ENCODE measurements around the gene RNH1. TPM values are rescaled to one million over a fixed set of nuclear protein-coding genes. Genes with fewer than 3 reads are reported as not detected.

The RNH1 gene
- 271 and 316 TPM in 2 replicates for total RNA-seq (2014; rRNA removed; shearing (Covaris generic); ENCODE audit: low replicate concordance)

DNA sequence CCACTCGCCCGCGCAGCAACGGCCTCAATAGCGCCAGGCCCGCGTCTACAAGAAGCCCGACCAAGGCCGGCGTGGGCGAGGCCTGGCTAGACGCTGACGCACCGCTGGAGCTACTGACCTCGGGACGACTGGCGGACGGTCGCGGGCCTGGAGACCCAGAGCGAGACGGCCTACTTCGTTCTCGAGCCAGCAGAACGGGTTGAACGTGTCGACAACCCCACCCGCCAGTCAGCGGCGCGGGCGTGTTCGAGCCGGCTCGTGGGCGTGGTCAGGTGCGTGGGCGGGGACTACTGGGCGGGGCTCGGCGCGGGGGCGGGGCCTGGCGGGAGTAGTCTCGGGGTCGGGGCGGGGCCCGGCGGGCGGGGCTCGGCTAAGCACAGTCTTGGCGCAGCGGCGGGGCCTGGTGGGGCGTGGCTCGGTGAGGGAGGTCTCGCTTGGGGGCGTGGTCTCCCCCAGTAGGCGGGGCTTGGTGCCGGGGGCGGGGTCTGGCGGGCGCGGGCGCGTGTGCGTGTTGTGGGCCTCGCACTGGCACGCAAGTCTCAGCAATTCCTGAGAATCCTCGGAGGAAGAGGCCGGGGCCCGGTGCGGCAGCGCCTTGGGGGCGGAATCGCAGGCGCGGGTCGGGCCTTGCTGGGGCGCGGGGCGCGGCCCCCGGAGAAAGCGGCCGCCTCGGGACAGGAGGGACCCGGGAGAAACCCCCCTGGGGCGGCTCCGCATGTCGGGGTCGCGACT lies at the start of gene RNH1:
TSS of gene RNH1 (minus strand) at position 248 of the 732 bp plus-strand sequence. CDS start 5,080 bp downstream, outside the sequence.
- no peak for DNase-seq (ENCODE audit: low read depth)
- in situ Hi-C loops (cut with HindIII; ENCODE audit: low pct_unique_long_range_greater_than_20kb, low sequenced_read_pairs): no loop called here

GRCh38 chr11:555780-556661 lies 49.0 kb upstream of the RNH1 start:
- DNase-seq (ENCODE audit: low read depth): no peak
- in situ Hi-C loops (cut with HindIII; ENCODE audit: low pct_unique_long_range_greater_than_20kb, low sequenced_read_pairs): no loop called here

GRCh38 chr11:555227-555779 lies 48.3 kb upstream of the RNH1 start:
- no peak for DNase-seq (ENCODE audit: low read depth)
- in situ Hi-C loops (cut with HindIII; ENCODE audit: low pct_unique_long_range_greater_than_20kb, low sequenced_read_pairs): no loop called here

DNA sequence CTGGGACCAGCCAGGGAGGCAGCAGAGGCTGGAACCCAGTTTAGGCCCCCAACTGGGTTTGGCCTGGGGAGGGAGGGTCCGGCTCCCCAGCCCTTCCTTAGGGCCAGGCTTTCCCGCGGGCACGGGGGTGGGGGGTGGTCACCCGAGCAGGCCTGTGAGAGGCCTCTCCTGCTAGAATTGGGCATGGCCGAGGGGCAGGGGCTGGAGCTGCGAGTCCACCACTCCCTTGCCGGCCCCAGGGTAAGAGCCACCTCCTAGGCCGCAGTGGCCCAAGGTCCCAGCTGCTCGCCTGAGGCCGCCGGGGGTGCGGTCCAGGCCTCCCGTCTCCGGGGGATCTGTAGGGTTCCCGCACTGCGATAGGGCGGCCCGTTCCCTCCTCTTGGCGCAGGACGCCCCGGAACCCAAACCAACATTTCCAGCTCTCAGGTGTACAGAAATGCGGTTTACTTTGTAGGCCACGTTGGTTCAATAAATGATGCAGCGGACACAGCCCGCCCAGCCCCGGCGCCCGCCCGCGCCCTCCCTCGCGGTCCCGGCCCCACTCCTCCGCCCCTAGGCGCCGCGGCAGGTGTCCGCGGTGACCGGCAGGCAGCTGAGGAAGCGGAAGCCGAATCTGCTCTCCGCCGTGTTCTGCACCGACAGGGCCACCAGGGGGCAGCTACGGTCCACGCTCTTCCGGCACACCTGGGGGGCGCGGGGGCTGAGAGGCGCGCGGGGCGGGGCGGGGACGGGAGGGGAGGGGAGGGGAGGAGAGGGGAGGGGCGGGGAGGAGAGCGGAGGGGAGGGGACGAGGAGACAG lies 47.6 kb upstream of the RNH1 start:
- no peak for DNase-seq (ENCODE audit: low read depth)
- in situ Hi-C loops (cut with HindIII; ENCODE audit: low pct_unique_long_range_greater_than_20kb, low sequenced_read_pairs): no loop called here

- DNase-seq (ENCODE audit: low read depth): no peak
- in situ Hi-C loops (cut with HindIII; ENCODE audit: low pct_unique_long_range_greater_than_20kb, low sequenced_read_pairs): no loop called here
Observed at GRCh38 chr11:553988-554340, 46.9 kb upstream of the RNH1 start.

DNA sequence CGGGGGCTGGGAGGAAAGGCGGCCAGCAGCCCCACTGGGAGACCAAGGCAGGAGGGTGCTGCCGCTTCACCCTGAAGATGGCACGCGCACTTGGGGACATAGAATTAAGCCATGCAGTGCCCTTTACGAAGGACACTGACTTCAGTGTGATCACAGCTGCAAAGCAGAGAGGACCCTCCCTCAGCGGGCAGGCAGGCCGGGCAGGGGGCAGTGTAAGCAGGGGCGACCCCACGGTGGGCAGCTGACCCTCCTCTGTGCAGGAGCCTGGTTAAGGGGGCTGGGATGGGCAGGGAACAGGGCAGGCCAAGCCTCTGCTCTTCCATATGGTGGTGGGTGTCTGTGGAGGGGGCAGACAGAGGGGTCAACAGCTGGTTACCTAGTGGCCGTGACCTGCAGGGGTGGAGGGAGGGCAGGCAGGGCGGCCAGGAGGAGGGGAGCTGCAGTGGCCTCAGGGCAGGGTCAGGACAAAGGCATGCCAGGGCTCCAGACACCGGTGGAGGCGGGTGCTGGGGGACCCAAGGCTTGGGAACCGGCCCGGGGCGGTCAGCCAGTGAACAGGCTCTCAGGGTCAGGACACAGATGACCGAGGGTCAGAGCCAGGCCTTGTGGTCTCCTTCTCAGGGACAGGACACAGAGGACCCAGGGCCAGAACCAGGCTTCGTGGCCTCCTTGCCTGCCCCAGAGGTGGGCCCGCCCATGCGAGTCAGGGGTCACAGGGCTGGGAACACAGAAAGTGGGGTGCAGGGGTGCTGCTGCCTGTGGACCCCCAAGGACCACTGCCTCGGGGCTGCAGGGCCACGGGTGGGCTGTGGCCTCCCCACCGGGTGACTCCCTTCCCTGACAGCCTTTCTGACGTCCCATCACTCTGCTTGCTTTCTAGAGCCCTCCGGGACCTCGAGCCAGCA lies 46.3 kb upstream of the RNH1 start:
- no peak for DNase-seq (ENCODE audit: low read depth)
- in situ Hi-C loops (cut with HindIII; ENCODE audit: low pct_unique_long_range_greater_than_20kb, low sequenced_read_pairs): no loop called here

- in situ Hi-C loops (cut with HindIII; ENCODE audit: low pct_unique_long_range_greater_than_20kb, low sequenced_read_pairs): no loop called here
- DNase-seq (ENCODE audit: low read depth): no peak
Observed at GRCh38 chr11:551596-551995, 44.6 kb upstream of the RNH1 start.

DNA sequence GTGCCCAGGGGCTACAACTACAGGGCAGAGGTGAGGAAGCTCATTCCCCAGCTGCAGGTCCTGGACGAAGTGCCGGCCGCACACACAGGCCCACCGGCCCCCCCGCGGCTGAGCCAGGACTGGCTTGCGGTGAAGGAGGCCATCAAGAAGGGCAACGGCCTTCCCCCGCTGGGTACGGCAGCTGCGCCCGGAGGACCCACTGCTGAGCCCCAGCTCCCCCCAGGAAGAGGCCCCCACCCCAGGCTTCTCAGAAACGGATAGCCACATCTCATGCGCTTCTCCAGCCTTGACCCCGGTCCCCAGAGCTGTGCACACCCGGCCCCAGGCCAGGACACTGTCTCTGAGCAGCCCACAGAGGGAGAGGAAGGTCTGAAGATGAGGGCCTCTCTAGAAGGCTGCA lies 44.1 kb upstream of the RNH1 start:
- no peak for DNase-seq (ENCODE audit: low read depth)
- in situ Hi-C loops (cut with HindIII; ENCODE audit: low pct_unique_long_range_greater_than_20kb, low sequenced_read_pairs): no loop called here

DNA sequence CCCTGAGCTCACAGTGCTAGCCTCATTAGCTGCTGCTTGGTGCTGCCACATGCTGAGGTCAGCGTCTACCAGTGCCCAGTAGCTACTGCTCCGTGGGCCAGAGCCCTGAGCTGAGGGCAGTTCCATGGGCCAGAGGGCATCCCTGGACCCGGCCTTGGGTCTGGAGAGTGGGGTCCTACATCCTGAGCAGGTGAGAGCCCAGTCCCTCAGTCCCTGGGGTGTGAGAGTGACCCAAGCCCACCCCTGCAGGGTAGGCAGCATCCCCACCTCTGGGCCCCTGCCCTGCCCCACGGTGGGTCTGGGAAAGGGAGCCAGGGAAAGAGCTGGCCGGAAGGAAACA lies 43.7 kb upstream of the RNH1 start:
- in situ Hi-C loops (cut with HindIII; ENCODE audit: low pct_unique_long_range_greater_than_20kb, low sequenced_read_pairs): no loop called here
- no peak for DNase-seq (ENCODE audit: low read depth)

DNA sequence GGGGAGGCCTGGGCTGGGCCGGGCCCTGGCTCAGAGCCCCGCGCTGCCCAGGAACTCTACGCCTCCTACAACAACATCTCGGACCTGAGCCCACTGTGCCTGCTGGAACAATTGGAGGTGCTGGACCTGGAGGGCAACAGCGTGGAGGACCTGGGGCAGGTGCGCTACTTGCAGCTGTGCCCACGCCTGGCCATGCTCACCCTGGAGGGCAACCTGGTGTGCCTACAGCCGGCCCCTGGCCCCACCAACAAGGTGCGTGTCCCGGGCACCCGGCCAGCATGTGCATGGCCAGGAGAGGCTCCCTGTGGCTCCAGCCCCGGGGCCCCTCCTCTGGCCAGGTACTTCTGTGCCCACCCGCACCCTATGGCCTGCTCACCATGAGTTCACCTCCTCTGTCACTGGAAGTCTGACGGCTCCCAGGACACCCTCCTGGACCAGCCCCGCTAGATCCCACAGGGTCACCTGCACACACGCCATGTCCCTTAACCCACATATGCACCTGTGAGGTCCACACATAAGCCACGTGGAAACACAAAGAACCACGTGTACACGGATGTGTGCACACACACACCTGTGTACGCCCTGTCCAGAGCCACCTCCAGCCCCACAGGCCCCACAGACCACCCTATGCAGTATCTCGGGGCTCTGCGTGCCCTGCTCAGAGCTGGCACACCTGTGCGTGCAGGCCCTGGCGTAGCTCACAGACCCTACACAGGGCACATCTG lies 43.1 kb upstream of the RNH1 start:
- in situ Hi-C loops (cut with HindIII; ENCODE audit: low pct_unique_long_range_greater_than_20kb, low sequenced_read_pairs): no loop called here
- DNase-seq (ENCODE audit: low read depth): no peak

DNA sequence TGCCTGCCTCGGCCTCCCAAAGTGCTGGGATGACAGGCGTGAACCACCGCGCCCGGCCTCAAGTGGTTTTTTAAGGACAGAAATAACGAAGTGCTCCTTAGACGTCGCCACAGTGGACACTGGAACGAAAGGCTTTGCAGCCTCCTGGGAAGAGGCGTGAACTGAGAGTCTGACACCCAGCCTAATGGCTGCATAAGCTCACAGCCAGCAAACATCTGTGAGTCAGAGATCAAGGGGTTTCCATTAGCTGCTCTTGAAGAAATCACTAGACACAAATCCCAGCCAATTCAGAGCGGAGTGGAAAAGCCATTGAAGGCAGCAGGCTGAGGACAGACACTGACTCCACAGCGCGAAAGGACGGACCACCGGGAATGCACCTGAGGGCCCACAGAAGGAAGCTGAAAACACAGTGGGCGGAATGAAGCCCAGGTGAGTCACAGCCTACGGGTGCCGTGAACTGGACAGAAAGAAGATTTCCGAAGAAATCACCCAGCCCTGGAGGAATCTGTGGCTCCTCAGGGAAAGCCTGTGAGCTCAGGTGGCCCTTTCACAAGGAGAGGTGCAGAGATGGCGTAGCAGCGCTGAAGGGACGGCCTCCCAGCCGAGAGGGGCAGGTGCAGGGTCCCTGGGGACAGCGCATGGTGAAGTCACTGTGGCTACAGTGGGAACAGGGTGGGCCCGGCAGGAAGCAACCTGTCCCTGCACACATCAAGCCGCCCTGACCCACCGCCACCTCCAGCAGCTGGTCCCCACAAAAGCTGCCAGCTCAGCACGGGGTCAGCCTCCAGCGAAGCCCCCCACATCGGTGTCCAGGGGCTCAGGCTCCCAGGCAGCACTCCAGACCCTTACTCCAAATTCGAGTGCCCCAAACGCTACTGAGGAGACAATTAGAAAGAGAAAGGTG lies 41.9 kb upstream of the RNH1 start:
- no peak for DNase-seq (ENCODE audit: low read depth)
- in situ Hi-C loops (cut with HindIII; ENCODE audit: low pct_unique_long_range_greater_than_20kb, low sequenced_read_pairs): no loop called here

GRCh38 chr11:545171-545570 lies 38.1 kb upstream of the RNH1 start:
- in situ Hi-C loops (cut with HindIII; ENCODE audit: low pct_unique_long_range_greater_than_20kb, low sequenced_read_pairs): no loop called here
- no peak for DNase-seq (ENCODE audit: low read depth)

DNA sequence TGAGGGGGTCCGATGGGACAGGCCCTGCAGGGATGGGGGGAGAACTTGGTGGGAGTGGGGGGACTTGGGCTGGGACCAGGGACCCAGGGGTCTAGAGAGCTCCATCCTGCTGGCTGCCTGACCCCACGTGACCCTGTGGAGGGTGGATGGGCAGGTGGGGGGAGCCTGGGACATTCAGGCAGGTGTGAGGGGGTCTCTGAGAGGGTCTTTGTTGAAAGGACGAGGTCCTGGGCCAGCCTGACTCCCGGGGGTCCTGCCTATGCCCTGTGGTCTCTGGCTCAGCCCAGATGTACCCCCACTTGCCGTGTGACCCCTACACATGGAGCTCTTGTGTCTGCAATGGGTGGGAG lies 37.8 kb upstream of the RNH1 start:
- in situ Hi-C loops (cut with HindIII; ENCODE audit: low pct_unique_long_range_greater_than_20kb, low sequenced_read_pairs): no loop called here
- no peak for DNase-seq (ENCODE audit: low read depth)

- DNase-seq (ENCODE audit: low read depth): no peak
- in situ Hi-C loops (cut with HindIII; ENCODE audit: low pct_unique_long_range_greater_than_20kb, low sequenced_read_pairs): no loop called here
Observed at GRCh38 chr11:541433-541885, 34.4 kb upstream of the RNH1 start.

DNA sequence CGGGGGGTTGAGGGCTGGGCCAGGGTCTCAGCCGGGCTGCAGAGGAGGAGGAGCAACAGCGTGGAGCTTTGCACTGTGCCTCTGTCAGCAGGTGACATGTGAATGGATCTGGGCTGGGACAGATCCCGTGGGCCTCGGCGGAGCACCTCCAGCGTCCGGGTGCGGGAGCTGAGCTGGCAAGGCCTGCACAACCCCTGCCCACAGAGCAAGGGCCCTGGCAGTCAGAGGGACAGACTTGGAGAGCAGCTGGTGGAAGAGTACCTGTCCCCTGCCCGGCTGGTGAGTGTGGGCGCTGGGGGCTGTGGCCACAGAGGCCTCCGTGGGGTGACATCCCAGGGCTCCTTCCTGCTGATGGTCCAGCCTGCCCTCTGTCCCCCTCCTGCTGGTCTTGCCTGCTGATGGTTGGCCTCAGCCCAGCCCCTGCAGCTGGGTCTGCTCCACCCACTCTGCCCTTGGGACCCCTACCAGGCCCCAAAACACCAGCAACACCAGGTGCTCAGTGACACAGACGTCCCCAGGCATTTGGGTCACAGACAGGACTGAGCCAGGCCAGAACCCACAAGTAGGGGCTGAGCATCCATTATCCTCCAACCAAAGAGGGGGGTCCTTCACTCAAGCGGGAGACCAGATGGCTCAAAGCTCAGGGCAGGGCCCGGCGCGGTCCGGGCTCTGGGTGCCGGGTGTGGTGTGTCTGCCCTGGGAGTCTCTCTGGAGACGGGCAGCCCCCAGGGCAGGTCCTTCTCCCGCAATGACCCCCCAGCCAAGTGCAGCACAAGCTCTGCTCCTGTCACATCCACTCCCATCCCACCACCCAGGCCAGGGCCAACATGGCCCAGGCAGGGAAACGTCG lies 33.8 kb upstream of the RNH1 start:
- DNase-seq (ENCODE audit: low read depth): no peak
- in situ Hi-C loops (cut with HindIII; ENCODE audit: low pct_unique_long_range_greater_than_20kb, low sequenced_read_pairs): no loop called here
